OCI-LY1 (cell line): ENCODE results near the gene DNAJB7.

Source experiments
- EZH2 ChIP-seq: fragments of 200-600 bp; sonication (generic), shearing (Covaris generic); IDR thresholded peaks from 2 replicates; pipeline ENCODE4 v1.8.0; 2017; ENCODE audit warnings: borderline replicate concordance, mixed run types, mild to moderate bottlenecking, antibody characterized with exemption, low read length, moderate library complexity, mixed read lengths
- TF ChIP-seq, protein P1 (sequence below): fragments of 200-600 bp; sonication (generic), shearing (Covaris generic); IDR thresholded peaks from 2 replicates; pipeline ENCODE4 v1.5.1; 2017; ENCODE audit warnings: mild to moderate bottlenecking, antibody characterized with exemption, low read length, moderate library complexity, mixed read lengths

- TF ChIP-seq, protein P1, sequence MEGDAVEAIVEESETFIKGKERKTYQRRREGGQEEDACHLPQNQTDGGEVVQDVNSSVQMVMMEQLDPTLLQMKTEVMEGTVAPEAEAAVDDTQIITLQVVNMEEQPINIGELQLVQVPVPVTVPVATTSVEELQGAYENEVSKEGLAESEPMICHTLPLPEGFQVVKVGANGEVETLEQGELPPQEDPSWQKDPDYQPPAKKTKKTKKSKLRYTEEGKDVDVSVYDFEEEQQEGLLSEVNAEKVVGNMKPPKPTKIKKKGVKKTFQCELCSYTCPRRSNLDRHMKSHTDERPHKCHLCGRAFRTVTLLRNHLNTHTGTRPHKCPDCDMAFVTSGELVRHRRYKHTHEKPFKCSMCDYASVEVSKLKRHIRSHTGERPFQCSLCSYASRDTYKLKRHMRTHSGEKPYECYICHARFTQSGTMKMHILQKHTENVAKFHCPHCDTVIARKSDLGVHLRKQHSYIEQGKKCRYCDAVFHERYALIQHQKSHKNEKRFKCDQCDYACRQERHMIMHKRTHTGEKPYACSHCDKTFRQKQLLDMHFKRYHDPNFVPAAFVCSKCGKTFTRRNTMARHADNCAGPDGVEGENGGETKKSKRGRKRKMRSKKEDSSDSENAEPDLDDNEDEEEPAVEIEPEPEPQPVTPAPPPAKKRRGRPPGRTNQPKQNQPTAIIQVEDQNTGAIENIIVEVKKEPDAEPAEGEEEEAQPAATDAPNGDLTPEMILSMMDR, result no peak
- no peak for TF ChIP-seq EZH2
Measured at GRCh38 chr22:40908895-40909294, 47.0 kb upstream of the DNAJB7 start.
